A673 (cell line): ENCODE measurements around the gene ATP10A.

Experiments used
- EZH2 ChIP-seq: fragments of 200-600 bp; sonication (generic); IDR thresholded peaks from 2 replicates; pipeline ENCODE4 v1.6.1; 2017; ENCODE audit warnings: borderline replicate concordance, low read depth, mild to moderate bottlenecking, mixed read lengths, antibody characterized with exemption, low read length; ENCODE audit not compliant: poor library complexity, severe bottlenecking
- TF ChIP-seq, protein P1 (sequence below): fragments of 300-800, 200-600 bp; sonication (generic); conservative IDR thresholded peaks from 2 replicates; pipeline ENCODE4 v1.5.1; 2017; ENCODE audit warnings: low read depth, mild to moderate bottlenecking, antibody characterized with exemption, low read length, moderate library complexity, mixed read lengths

DNA sequence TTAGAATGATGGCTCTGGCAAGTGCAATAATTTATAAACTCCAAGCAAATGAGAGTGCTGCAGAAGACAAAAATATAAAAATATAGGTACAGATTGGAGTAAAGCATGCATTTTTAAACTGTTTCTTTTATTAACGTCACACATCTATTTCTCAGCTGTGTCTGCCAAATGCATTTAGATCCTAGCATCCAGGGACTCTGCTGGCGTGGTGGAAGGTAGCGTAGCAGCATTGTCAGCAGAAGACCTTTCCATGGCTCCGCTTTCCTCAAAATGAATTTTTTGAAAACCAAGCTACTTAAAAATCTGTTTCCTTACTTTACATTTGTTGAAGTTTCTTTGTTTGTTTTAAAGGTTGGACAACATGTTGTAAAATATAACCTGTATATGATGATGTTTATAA lies 16.3 kb upstream of the ATP10A start:
- TF ChIP-seq, protein P1, sequence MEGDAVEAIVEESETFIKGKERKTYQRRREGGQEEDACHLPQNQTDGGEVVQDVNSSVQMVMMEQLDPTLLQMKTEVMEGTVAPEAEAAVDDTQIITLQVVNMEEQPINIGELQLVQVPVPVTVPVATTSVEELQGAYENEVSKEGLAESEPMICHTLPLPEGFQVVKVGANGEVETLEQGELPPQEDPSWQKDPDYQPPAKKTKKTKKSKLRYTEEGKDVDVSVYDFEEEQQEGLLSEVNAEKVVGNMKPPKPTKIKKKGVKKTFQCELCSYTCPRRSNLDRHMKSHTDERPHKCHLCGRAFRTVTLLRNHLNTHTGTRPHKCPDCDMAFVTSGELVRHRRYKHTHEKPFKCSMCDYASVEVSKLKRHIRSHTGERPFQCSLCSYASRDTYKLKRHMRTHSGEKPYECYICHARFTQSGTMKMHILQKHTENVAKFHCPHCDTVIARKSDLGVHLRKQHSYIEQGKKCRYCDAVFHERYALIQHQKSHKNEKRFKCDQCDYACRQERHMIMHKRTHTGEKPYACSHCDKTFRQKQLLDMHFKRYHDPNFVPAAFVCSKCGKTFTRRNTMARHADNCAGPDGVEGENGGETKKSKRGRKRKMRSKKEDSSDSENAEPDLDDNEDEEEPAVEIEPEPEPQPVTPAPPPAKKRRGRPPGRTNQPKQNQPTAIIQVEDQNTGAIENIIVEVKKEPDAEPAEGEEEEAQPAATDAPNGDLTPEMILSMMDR = no peak
- TF ChIP-seq EZH2 = no peak
